ENCODE data around the gene DEAF1. TPM values are rescaled to one million over a fixed set of nuclear protein-coding genes. Genes with fewer than 3 reads are reported as not detected.

Gene DEAF1
- total and polyA plus RNA-seq, 5 experiments from 2014 or later: 27.0 to 58.2 (median 46.5) TPM

GRCh38 chr11:637333-637592 is 57.8 kb downstream of the DEAF1 start:
- no peaks in the 10 kb centered on the region for H3K9me3 Mint-ChIP-seq
- H3K27ac Mint-ChIP-seq: peak overlapping the region in 1 of 10 donors; percentile 59
- peaks cover 0 to 11% (median 6%) of the 10 kb centered on the region in 3 donors for H3K36me3 Mint-ChIP-seq
- H3K4me1 Mint-ChIP-seq: peaks cover 6 to 16% (median 14%) of the 10 kb centered on the region in 4 donors
- DNase-seq (no peak), ATAC-seq (peak; percentile 14 to 18)
- H3K4me3 Mint-ChIP-seq: peak overlapping the region in 9 of 10 donors; percentile 32 to 79 (median 53)
- POLR2A ChIA-PET: no interaction called here
- peaks cover 0 to 40% (median 18%) of the 10 kb centered on the region in 5 donors for H3K27me3 Mint-ChIP-seq

GRCh38 chr11:636511-637332 is 58.3 kb downstream of the DEAF1 start, which contains the start of gene DRD4:
DRD4 (plus strand) TSS chr11:637269; CDS start chr11:637305, 36 bp downstream.
- Mint-ChIP-seq H3K27ac (peak within 1 kb of the TSS in 1 of 10 donors; percentile 59), H3K9me3 (no peaks in the 10 kb centered on the region), H3K4me1 (peaks cover 6 to 16% (median 14%) of the 10 kb centered on the region in 4 donors), H3K36me3 (peaks cover 0 to 11% (median 6%) of the 10 kb centered on the region in 3 donors), H3K4me3 (peak within 1 kb of the TSS; percentile 45 to 79 (median 54)), H3K27me3 (peaks cover 0 to 40% (median 18%) of the 10 kb centered on the region in 5 donors)
- POLR2A ChIA-PET: no interaction called here
- ATAC-seq: peak; percentile 17
- no peak for DNase-seq

GRCh38 chr11:635945-636510 is 59.0 kb downstream of the DEAF1 start:
- Mint-ChIP-seq H3K4me3 (peak overlapping the region in 7 of 10 donors; percentile 9 to 56 (median 30)), H3K4me1 (peaks cover 6 to 16% (median 14%) of the 10 kb centered on the region in 4 donors), H3K27ac (peak overlapping the region in 1 of 10 donors; percentile 34), H3K9me3 (no peaks in the 10 kb centered on the region), H3K36me3 (peaks cover 0 to 11% (median 6%) of the 10 kb centered on the region in 3 donors), H3K27me3 (peaks cover 0 to 40% (median 18%) of the 10 kb centered on the region in 5 donors)
- ATAC-seq (no peak), DNase-seq (no peak)
- POLR2A ChIA-PET: no interaction called here

- Mint-ChIP-seq H3K9me3 (no peaks in the 10 kb centered on the region), H3K27ac (no peak overlapping the region), H3K27me3 (peaks cover 9 to 35% (median 19%) of the 10 kb centered on the region in 5 donors), H3K4me1 (peaks cover 7 to 23% (median 20%) of the 10 kb centered on the region in 4 donors), H3K36me3 (peaks cover 0 to 10% (median 6%) of the 10 kb centered on the region in 3 donors), H3K4me3 (no peak overlapping the region)
- ATAC-seq (no peak), DNase-seq (no peak)
- POLR2A ChIA-PET: no interaction called here
Observed at GRCh38 chr11:630871-631270, 64.2 kb downstream of the DEAF1 start.

- Mint-ChIP-seq H3K27me3 (peaks cover 9 to 33% (median 17%) of the 10 kb centered on the region in 5 donors), H3K4me3 (peak overlapping the region; percentile 8 to 75 (median 41)), H3K36me3 (peaks cover 0 to 12% (median 6%) of the 10 kb centered on the region in 3 donors), H3K4me1 (peaks cover 6 to 23% (median 20%) of the 10 kb centered on the region in 4 donors), H3K27ac (peak overlapping the region in 3 of 10 donors; percentile 23 to 67 (median 32)), H3K9me3 (no peaks in the 10 kb centered on the region)
- DNase-seq (no peak), ATAC-seq (peak; percentile 49 to 69)
- POLR2A ChIA-PET: interaction anchor here (1.0 kb wide), 1 partner anchor 194 kb away, joined by 5 read pairs; no protein-coding TSS in a partner anchor
Observed at GRCh38 chr11:629237-629583, 65.8 kb downstream of the DEAF1 start.

- ATAC-seq: no peak
- Mint-ChIP-seq H3K4me3 (peak overlapping the region in 9 of 10 donors; percentile 25 to 76 (median 61)), H3K36me3 (peaks cover 0 to 16% (median 8%) of the 10 kb centered on the region in 3 donors), H3K27me3 (peaks cover 9 to 35% (median 20%) of the 10 kb centered on the region in 5 donors), H3K4me1 (peaks cover 9 to 23% (median 20%) of the 10 kb centered on the region in 4 donors), H3K9me3 (no peaks in the 10 kb centered on the region), H3K27ac (peak overlapping the region in 4 of 10 donors; percentile 14 to 85 (median 70))
- DNase-seq: peak in 1 of 10 donors; percentile 61
- POLR2A ChIA-PET: no interaction called here
Observed at GRCh38 chr11:628056-628455, 67.0 kb downstream of the DEAF1 start.

GRCh38 chr11:627308-627576 is 67.8 kb downstream of the DEAF1 start:
- POLR2A ChIA-PET: no interaction called here

GRCh38 chr11:626475-627307 is 68.3 kb downstream of the DEAF1 start, which contains the start of gene SCT:
SCT (minus strand) TSS chr11:627181; CDS start chr11:627143, 38 bp downstream.
- Mint-ChIP-seq H3K9me3 (no peaks in the 10 kb centered on the region), H3K27ac (peak within 1 kb of the TSS in 3 of 10 donors; percentile 67 to 89 (median 85)), H3K27me3 (peaks cover 9 to 35% (median 20%) of the 10 kb centered on the region in 5 donors), H3K36me3 (peaks cover 0 to 13% (median 3%) of the 10 kb centered on the region in 3 donors), H3K4me3 (peak within 1 kb of the TSS in 6 of 10 donors; percentile 11 to 64 (median 59)), H3K4me1 (peaks cover 9 to 23% (median 20%) of the 10 kb centered on the region in 4 donors)
- DNase-seq (no peak), ATAC-seq (peak in 1 of 2 donors; percentile 40)
- POLR2A ChIA-PET: interaction anchor here (1.3 kb wide), 1 partner anchor 64 kb away, joined by 3 read pairs; no protein-coding TSS in a partner anchor

More at GRCh38 chr11:627308-627576, 67.8 kb downstream of the DEAF1 start:
- Mint-ChIP-seq H3K27me3 (peaks cover 9 to 35% (median 20%) of the 10 kb centered on the region in 5 donors), H3K27ac (no peak overlapping the region), H3K36me3 (peaks cover 0 to 13% (median 3%) of the 10 kb centered on the region in 3 donors), H3K9me3 (no peaks in the 10 kb centered on the region), H3K4me3 (peak overlapping the region in 1 of 10 donors; percentile 58), H3K4me1 (peaks cover 9 to 23% (median 20%) of the 10 kb centered on the region in 4 donors)
- ATAC-seq (no peak), DNase-seq (peak in 1 of 10 donors; percentile 42)

GRCh38 chr11:625636-626268 is 69.3 kb downstream of the DEAF1 start:
- POLR2A ChIA-PET: interaction anchor here (1.3 kb wide), 1 partner anchor 65 kb away, joined by 3 read pairs; no protein-coding TSS in a partner anchor
- no peak overlapping the region for H3K4me3 Mint-ChIP-seq

GRCh38 chr11:624705-625635 is 70.1 kb downstream of the DEAF1 start, which contains the start of gene CDHR5:
CDHR5 (minus strand) TSS chr11:624955; CDS start chr11:624902, 53 bp downstream.
- peaks cover 9 to 23% (median 20%) of the 10 kb centered on the region in 4 donors for H3K4me1 Mint-ChIP-seq
- peaks cover 0 to 13% (median 3%) of the 10 kb centered on the region in 3 donors for H3K36me3 Mint-ChIP-seq
- peaks cover 9 to 35% (median 20%) of the 10 kb centered on the region in 5 donors for H3K27me3 Mint-ChIP-seq
- no peak for ATAC-seq
- POLR2A ChIA-PET: no interaction called here
- peak within 1 kb of the TSS in 1 of 10 donors; percentile 49 for H3K27ac Mint-ChIP-seq
- no peak for DNase-seq
- peak within 1 kb of the TSS in 1 of 10 donors; percentile 38 for H3K4me3 Mint-ChIP-seq
- H3K9me3 Mint-ChIP-seq: no peaks in the 10 kb centered on the region

More at GRCh38 chr11:625636-626268, 69.3 kb downstream of the DEAF1 start:
- Mint-ChIP-seq H3K27me3 (peaks cover 9 to 35% (median 20%) of the 10 kb centered on the region in 5 donors), H3K27ac (peak overlapping the region in 1 of 10 donors; percentile 3), H3K9me3 (no peaks in the 10 kb centered on the region), H3K4me1 (peaks cover 9 to 23% (median 20%) of the 10 kb centered on the region in 4 donors), H3K36me3 (peaks cover 0 to 13% (median 3%) of the 10 kb centered on the region in 3 donors)
- no peak for ATAC-seq
- DNase-seq: no peak

All from naive thymus-derived CD8-positive, alpha-beta T cell (primary cell).